ENCODE data around the gene MTCP1. TPM values are rescaled to one million over a fixed set of nuclear protein-coding genes. Genes with fewer than 3 reads are reported as not detected.

The MTCP1 gene
- total RNA-seq, 2 experiments from 2014 or later: 17.0 to 18.9 TPM

GRCh38 chrX:155071694-155072280, 851 bp upstream of the MTCP1 start:
- intact Hi-C loops (cut with DNase I, micrococcal nuclease): loop anchor here (1.0 to 5.0 kb wide), 3 partner anchors 44 to 269 kb away; partner anchors contain the start of gene FUNDC2 (in 1 of the 2)
- DNase-seq: peak in 3 of 14 experiments; percentile 23 to 33 (median 28)
- TF ChIP-seq CTCF (IDR thresholded peaks at IDR 0.05): no peak
- H3K4me1 Mint-ChIP-seq (ENCODE audit: low read depth): peaks cover 60% of the 10 kb centered on the region
- H3K27me3 Mint-ChIP-seq: no peaks in the 10 kb centered on the region
- peak overlapping the region; percentile 97 for H3K27ac Mint-ChIP-seq
- POLR2A ChIA-PET: interaction anchor here (0.9 to 1.5 kb wide), 2 partner anchors 45 to 145 kb away, joined by 3 to 7 read pairs; partner anchors contain the start of genes FUNDC2 and VBP1
- peak; percentile 26 for ATAC-seq (ENCODE audit: poor library complexity)
- peak overlapping the region; percentile 80 for H3K4me3 ChIP-seq (ENCODE audit: low read length)
- H3K4me3 Mint-ChIP-seq: peak overlapping the region; percentile 89
- CTCF ChIA-PET: interaction anchor here (1.5 kb wide), 1 partner anchor 15 kb away, joined by 4 read pairs; no protein-coding TSS in a partner anchor
- peaks cover 43% of the 10 kb centered on the region for H3K36me3 Mint-ChIP-seq (ENCODE audit: low read depth)
- no peaks in the 10 kb centered on the region for H3K9me3 Mint-ChIP-seq
- peaks cover 18% of the 10 kb centered on the region for H3K36me3 ChIP-seq (ENCODE audit: insufficient read depth, low read length)
- no peaks in the 10 kb centered on the region for H3K27me3 ChIP-seq (ENCODE audit: control insufficient read depth in 1 of 2, insufficient read depth in 2 of 2, low read length in 2 of 2)
- peaks cover 15% of the 10 kb centered on the region for H3K4me1 ChIP-seq (ENCODE audit: insufficient read depth, low read length)
- no peaks in the 10 kb centered on the region for H3K9me3 ChIP-seq (ENCODE audit: control insufficient read depth in 1 of 2, insufficient read depth in 1 of 2, low read length in 2 of 2)
- peak overlapping the region; percentile 69 to 83 for H3K27ac ChIP-seq (ENCODE audit: low read depth in 1 of 2, low read length in 2 of 2)

- Histone ChIP-seq H3K36me3 (ENCODE audit: insufficient read depth, low read length) (peaks cover 12% of the 10 kb centered on the region), H3K4me3 (ENCODE audit: low read length) (peak overlapping the region; percentile 83), H3K9me3 (ENCODE audit: control insufficient read depth in 1 of 2, insufficient read depth in 1 of 2, low read length in 2 of 2) (no peaks in the 10 kb centered on the region), H3K27me3 (ENCODE audit: control insufficient read depth in 1 of 2, insufficient read depth in 2 of 2, low read length in 2 of 2) (no peaks in the 10 kb centered on the region), H3K27ac (ENCODE audit: low read depth in 1 of 2, low read length in 2 of 2) (peak overlapping the region; percentile 41 to 84), H3K4me1 (ENCODE audit: insufficient read depth, low read length) (peaks cover 15% of the 10 kb centered on the region)
- no peaks in the 10 kb centered on the region for H3K9me3 Mint-ChIP-seq
- DNase-seq: no peak
- no peak for ATAC-seq (ENCODE audit: poor library complexity)
- peak overlapping the region; percentile 89 for H3K4me3 Mint-ChIP-seq
- CTCF ChIA-PET: no interaction called here
- TF ChIP-seq CTCF (IDR thresholded peaks at IDR 0.05): no peak
- POLR2A ChIA-PET: no interaction called here
- H3K27me3 Mint-ChIP-seq: no peaks in the 10 kb centered on the region
- intact Hi-C loops (cut with DNase I, micrococcal nuclease): loop anchor here (2.0 to 5.0 kb wide), 2 partner anchors 44 to 268 kb away; partner anchors contain the start of gene FUNDC2 (in 1 of the 2)
- peaks cover 38% of the 10 kb centered on the region for H3K36me3 Mint-ChIP-seq (ENCODE audit: low read depth)
- H3K4me1 Mint-ChIP-seq (ENCODE audit: low read depth): peaks cover 59% of the 10 kb centered on the region
- peak overlapping the region; percentile 97 for H3K27ac Mint-ChIP-seq
Observed at GRCh38 chrX:155070663-155070974, 317 bp downstream of the MTCP1 start.

- Histone ChIP-seq H3K4me3 (ENCODE audit: low read length) (peak overlapping the region; percentile 83), H3K36me3 (ENCODE audit: insufficient read depth, low read length) (peaks cover 12% of the 10 kb centered on the region), H3K27me3 (ENCODE audit: control insufficient read depth in 1 of 2, insufficient read depth in 2 of 2, low read length in 2 of 2) (no peaks in the 10 kb centered on the region), H3K9me3 (ENCODE audit: control insufficient read depth in 1 of 2, insufficient read depth in 1 of 2, low read length in 2 of 2) (no peaks in the 10 kb centered on the region), H3K27ac (ENCODE audit: low read depth in 1 of 2, low read length in 2 of 2) (no peak overlapping the region), H3K4me1 (ENCODE audit: insufficient read depth, low read length) (peaks cover 15% of the 10 kb centered on the region)
- peak in 2 of 14 experiments; percentile 12 to 24 for DNase-seq
- TF ChIP-seq CTCF (IDR thresholded peaks at IDR 0.05): no peak
- Mint-ChIP-seq H3K36me3 (ENCODE audit: low read depth) (peaks cover 32% of the 10 kb centered on the region), H3K4me3 (peak overlapping the region; percentile 89), H3K4me1 (ENCODE audit: low read depth) (peaks cover 53% of the 10 kb centered on the region), H3K27ac (peak overlapping the region; percentile 97), H3K27me3 (no peaks in the 10 kb centered on the region), H3K9me3 (no peaks in the 10 kb centered on the region)
- ChIA-PET CTCF (no interaction called here), POLR2A (no interaction called here)
- no peak for ATAC-seq (ENCODE audit: poor library complexity)
- intact Hi-C loops (cut with DNase I, micrococcal nuclease): loop anchor here (2.0 to 5.0 kb wide), 2 partner anchors 43 to 268 kb away; partner anchors contain the start of gene FUNDC2 (in 1 of the 2)
Observed at GRCh38 chrX:155070038-155070437, 898 bp downstream of the MTCP1 start.
